A549 (cell line): Measurements from ENCODE around the gene SFT2D1. TPM values are rescaled to one million over a fixed set of nuclear protein-coding genes. Genes with fewer than 3 reads are reported as not detected.

Experiments
- ATAC-seq, 2 experiments: fragments of 200-7000 bp in 1 of 2; fragments of >200 bp in 1 of 2; cut with Nextera tagmentation in 1 of 2; cut with Tn5 transposase in 1 of 2; 3 replicates each; pipeline versions ENCODE4 v1.8.0 to v1.9.1; 2018 to 2020; ENCODE audit warnings: mild to moderate bottlenecking in 1 of 2, moderate library complexity in 1 of 2
- CTCF ChIA-PET: fragments of 300-600 bp; sonication (Branson Sonifier 250); formaldehyde crosslinking; extraction: SDS; loops from one replicate; lab custom pipeline; 2021; ENCODE audit warnings: antibody characterized with exemption, inconsistent platforms; lab: Yijun Ruan, JAX
- POLR2A ChIA-PET: fragments of 350-600 bp; formaldehyde crosslinking; extraction: SDS; loops from one replicate; lab custom pipeline; 2021; ENCODE audit warnings: antibody characterized with exemption, inconsistent platforms; lab: Yijun Ruan, JAX
- DNase-seq, 2 experiments: peaks; one replicate each; pipeline versions ENCODE4 v3.0.0 to v3.0.0-alpha.2; 2011 to 2016; ENCODE audit warnings: low read depth in 1 of 2, low spot score in 1 of 2
- FAIRE-seq: peaks from 2 replicates; lab custom pipeline; 2011; peaks lifted over from hg19 to GRCh38; lab: Jason Lieb, UNC
- H3K27ac ChIP-seq, 2 experiments: fragments of >200 bp; sonication (Bioruptor Twin); formaldehyde crosslinking; 3 replicates each; pipeline ENCODE4 v1.5.1; 2016 to 2017
- H3K4me1 ChIP-seq: fragments of >200 bp; sonication (Bioruptor Twin); formaldehyde crosslinking; 3 replicates; pipeline ENCODE4 v1.6.1; 2016
- H3K4me2 ChIP-seq: fragments of >200 bp; sonication (Bioruptor Twin); formaldehyde crosslinking; 3 replicates; pipeline ENCODE4 v1.6.1; 2016
- H3K4me3 ChIP-seq: fragments of >200 bp; sonication (Bioruptor Twin); formaldehyde crosslinking; 3 replicates; pipeline ENCODE4 v1.5.1; 2016
- H3K9me3 ChIP-seq: fragments of >200 bp; sonication (Bioruptor Twin); formaldehyde crosslinking; 3 replicates; pipeline ENCODE4 v1.6.1; 2016
- ATOH8 ChIP-seq: fragments of 250-450 bp; sonication (Bioruptor Pico); IDR thresholded peaks from 2 replicates; pipeline ENCODE4 v1.5.0; 2020; ENCODE audit warnings: low read depth, mild to moderate bottlenecking, moderate library complexity
- BHLHE40 ChIP-seq: IDR thresholded peaks from 2 replicates; pipeline ENCODE4 v1.6.1; 2012; ENCODE audit warnings: low read depth, low read length, inconsistent platforms
- CEBPB ChIP-seq, 2 experiments: fragments of >200 bp in 1 of 2; sonication (Bioruptor Twin) in 1 of 2; formaldehyde crosslinking in 1 of 2; IDR thresholded peaks; 2 replicates each; pipeline ENCODE4 v1.6.1; 2012 to 2016
- CHD2 ChIP-seq: fragments of 150-350 bp; IDR thresholded peaks from 2 replicates; pipeline ENCODE4 v1.6.1; 2014; ENCODE audit warnings: low read length; ENCODE audit not compliant: partially characterized antibody
- E2F6 ChIP-seq: IDR thresholded peaks from 2 replicates; pipeline ENCODE4 v1.6.1; 2012; ENCODE audit warnings: low read depth, borderline replicate concordance
- EHMT2 ChIP-seq: fragments of 200-600 bp; sonication (generic); IDR thresholded peaks from 2 replicates; pipeline ENCODE4 v1.6.1; 2016; ENCODE audit warnings: antibody characterized with exemption, low read depth, mild to moderate bottlenecking, moderate library complexity
- ELK1 ChIP-seq: fragments of 150-350 bp; IDR thresholded peaks from 2 replicates; pipeline ENCODE4 v1.6.1; 2014; ENCODE audit warnings: low read depth, mild to moderate bottlenecking, low read length
- ESRRA ChIP-seq: fragments of 150-350 bp; IDR thresholded peaks from 2 replicates; pipeline ENCODE4 v1.6.1; 2014; ENCODE audit warnings: mild to moderate bottlenecking, low read length, borderline replicate concordance
- FOSB ChIP-seq: fragments of 250-450 bp; sonication (Bioruptor Pico); IDR thresholded peaks from 2 replicates; pipeline ENCODE4 v1.5.0; 2020; ENCODE audit warnings: mild to moderate bottlenecking, moderate library complexity
- HDAC2 ChIP-seq: fragments of 200-600 bp; sonication (generic); IDR thresholded peaks from 2 replicates; pipeline ENCODE4 v1.6.1; 2016
- HES2 ChIP-seq: fragments of >200 bp; sonication (Bioruptor Twin); formaldehyde crosslinking; IDR thresholded peaks from 2 replicates; pipeline ENCODE4 v1.6.1; 2016
- HEYL ChIP-seq: fragments of 250-450 bp; sonication (Bioruptor Pico); IDR thresholded peaks from 2 replicates; pipeline ENCODE4 v1.8.0; 2021; ENCODE audit warnings: mild to moderate bottlenecking, moderate library complexity
- JUN ChIP-seq, 2 experiments: fragments of >200 bp; sonication (Bioruptor Twin); formaldehyde crosslinking; IDR thresholded peaks; 2 replicates in 1 of 2; 3 replicates in 1 of 2; pipeline ENCODE4 v1.6.1; 2016 to 2017
- KDM1A ChIP-seq: fragments of 200-600 bp; sonication (generic); IDR thresholded peaks from 2 replicates; pipeline ENCODE4 v1.6.1; 2016; ENCODE audit warnings: low read depth, mild to moderate bottlenecking
- MYC ChIP-seq: IDR thresholded peaks from 2 replicates; pipeline ENCODE4 v1.6.1; 2012; ENCODE audit warnings: mild to moderate bottlenecking, inconsistent platforms, low read length, improper control_type of control experiment, borderline replicate concordance
- NPAS2 ChIP-seq: fragments of 250-450 bp; sonication (Bioruptor Pico); IDR thresholded peaks from 2 replicates; pipeline ENCODE4 v1.8.0; 2022; ENCODE audit warnings: mild to moderate bottlenecking, moderate library complexity, borderline replicate concordance
- NR3C1 ChIP-seq: fragments of >200 bp; sonication (Bioruptor Twin); formaldehyde crosslinking; IDR thresholded peaks from 3 replicates; pipeline ENCODE4 v1.6.1; 2017
- POLR2AphosphoS2 ChIP-seq: conservative IDR thresholded peaks from 2 replicates; pipeline ENCODE4 v1.6.1; 2012; ENCODE audit warnings: low read length, improper control_type of control experiment, inconsistent platforms
- RAD21 ChIP-seq, 2 experiments: fragments of >200 bp in 1 of 2; sonication (Bioruptor Twin) in 1 of 2; formaldehyde crosslinking in 1 of 2; IDR thresholded peaks in 1 of 2; conservative IDR thresholded peaks in 1 of 2; 2 replicates in 1 of 2; 3 replicates in 1 of 2; pipeline ENCODE4 v1.6.1; 2012 to 2018; ENCODE audit warnings: inconsistent platforms in 1 of 2
- RARB ChIP-seq: fragments of 250-450 bp; sonication (Bioruptor Pico); IDR thresholded peaks from 2 replicates; pipeline ENCODE4 v1.8.0; 2021; ENCODE audit warnings: mild to moderate bottlenecking, moderate library complexity
- REST ChIP-seq: fragments of 200-600 bp; sonication (generic); IDR thresholded peaks from 2 replicates; pipeline ENCODE4 v1.6.1; 2016; ENCODE audit warnings: antibody characterized with exemption, mild to moderate bottlenecking, moderate library complexity
- SMC3 ChIP-seq: fragments of >200 bp; sonication (Bioruptor Twin); formaldehyde crosslinking; IDR thresholded peaks from 3 replicates; pipeline ENCODE4 v1.6.1; 2018; ENCODE audit warnings: inconsistent platforms
- SREBF2 ChIP-seq: fragments of 450-650 bp; IDR thresholded peaks from 2 replicates; pipeline ENCODE4 v1.6.1; 2014; ENCODE audit warnings: mild to moderate bottlenecking, moderate library complexity
- USF2 ChIP-seq: fragments of 450-650 bp; IDR thresholded peaks from 2 replicates; pipeline ENCODE4 v1.6.1; 2014; ENCODE audit warnings: antibody characterized with exemption
- ZFP36 ChIP-seq: fragments of 450-650 bp; IDR thresholded peaks from 2 replicates; pipeline ENCODE4 v1.6.1; 2014; ENCODE audit warnings: borderline replicate concordance; ENCODE audit not compliant: partially characterized antibody
- WGBS: methylation state at CpG from one replicate; pipeline ENCODE4 v1.1.6; 2017; ENCODE audit errors: missing lambda C conversion rate; 5-methylcytosine and 5-hydroxymethylcytosine counted together
- polyA plus RNA-seq, 4 experiments: library from polyadenylated mRNA; depleted of rRNA in 3 of 4; stranded (reverse); fragments of >200 nt; fragmentation: RNase III in 1 of 4; extraction: RNeasy Plus Mini Kit Qiagen cat#74134 plus additional on column Dnase treatment in 1 of 4; gene quantifications; 2 replicates in 3 of 4; 3 replicates in 1 of 4; pipeline ENCODE4 v1.2.3, GENCODE V29; 2011 to 2017

SFT2D1 gene
- polyA plus RNA-seq, 2 of the 4 experiments (the other 2 are of a cell fraction): 48.1 to 74.4 TPM

GRCh38 chr6:166305562-166306117 lies 36.7 kb downstream of the SFT2D1 start:
- H3K4me3 ChIP-seq: no peak overlapping the region
- DNase-seq: no peak
- CTCF ChIA-PET: interaction anchor here (0.8 kb wide), 1 partner anchor 29 kb away, joined by 3 read pairs; no protein-coding TSS in a partner anchor
- WGBS: 59% methylated on average over 10 of the region's 10 CpGs
- H3K9me3 ChIP-seq: no peaks in the 10 kb centered on the region
- no peak for FAIRE-seq
- H3K4me1 ChIP-seq: no peaks in the 10 kb centered on the region
- POLR2A ChIA-PET: no interaction called here
- TF ChIP-seq CHD2 (no peak), SMC3 (no peak), POLR2AphosphoS2 (no peak), NPAS2 (CRISPR knock-in tag) (no peak), ESRRA (no peak), RAD21 (conservative IDR thresholded peaks at IDR 0.05 in 1 of 2, IDR thresholded peaks at IDR 0.05 in 1 of 2) (no peak), HEYL (no peak), REST (no peak), ATOH8 (CRISPR knock-in tag) (no peak), JUN (IDR thresholded peaks at IDR 0.05) (no peak), BHLHE40 (no peak), FOSB (CRISPR knock-in tag) (no peak), ZFP36 (no peak), RARB (CRISPR knock-in tag) (no peak), SREBF2 (no peak), ELK1 (no peak), HES2 (no peak), KDM1A (no peak), MYC (no peak)
- no peak overlapping the region for H3K4me2 ChIP-seq
- H3K27ac ChIP-seq: no peak overlapping the region
- ATAC-seq: no peak

GRCh38 chr6:166304106-166304505 lies 38.2 kb downstream of the SFT2D1 start:
- Histone ChIP-seq H3K27ac (no peak overlapping the region), H3K4me1 (no peaks in the 10 kb centered on the region), H3K4me3 (no peak overlapping the region), H3K4me2 (no peak overlapping the region), H3K9me3 (no peaks in the 10 kb centered on the region)
- 60% methylated on average over 3 of the region's 3 CpGs for WGBS
- ATAC-seq: no peak
- POLR2A ChIA-PET: no interaction called here
- CTCF ChIA-PET: interaction anchor here (0.9 to 2.7 kb wide), 2 partner anchors 9 kb away, joined by 3 to 8 read pairs; no protein-coding TSS in a partner anchor
- no peak for FAIRE-seq
- no peak for DNase-seq
- TF ChIP-seq SMC3 (no peak), JUN (IDR thresholded peaks at IDR 0.05) (no peak), BHLHE40 (no peak), ELK1 (no peak), EHMT2 (no peak), MYC (no peak), CEBPB (IDR thresholded peaks at IDR 0.05) (no peak), POLR2AphosphoS2 (no peak), E2F6 (no peak), HEYL (no peak), HDAC2 (no peak), USF2 (no peak), NPAS2 (CRISPR knock-in tag) (no peak), HES2 (no peak), NR3C1 (no peak), FOSB (CRISPR knock-in tag) (no peak), ATOH8 (CRISPR knock-in tag) (no peak)
